ENCODE results near the gene CISD1.

Gene CISD1

DNA sequence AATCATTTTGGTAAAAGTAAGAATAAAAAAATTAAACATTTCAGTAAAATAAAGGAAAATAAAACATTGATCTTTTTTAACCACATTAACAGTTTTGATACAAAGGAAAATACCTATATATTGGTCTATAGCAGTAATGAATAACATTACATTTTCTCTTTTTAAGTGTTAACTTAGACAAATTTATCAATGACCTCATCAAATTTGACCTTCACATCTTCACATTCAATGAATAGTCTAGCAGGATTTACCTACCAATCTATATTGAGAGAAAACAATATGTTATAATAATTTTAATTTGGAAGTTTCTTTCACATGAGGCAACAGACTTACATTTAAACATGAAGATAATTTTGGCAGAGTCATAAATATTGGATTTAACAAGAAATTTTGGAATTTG is 47.9 kb downstream of the CISD1 start:
- Mint-ChIP-seq H3K36me3 (ENCODE audit: low read depth) (no peaks in the 10 kb centered on the region), H3K27ac (no peak overlapping the region), H3K4me3 (no peak overlapping the region), H3K4me1 (no peaks in the 10 kb centered on the region), H3K27me3 (ENCODE audit: low read depth, poor library complexity) (peaks cover 12% of the 10 kb centered on the region), H3K9me3 (no peaks in the 10 kb centered on the region)
- no peak for DNase-seq
- TF ChIP-seq, protein P1, sequence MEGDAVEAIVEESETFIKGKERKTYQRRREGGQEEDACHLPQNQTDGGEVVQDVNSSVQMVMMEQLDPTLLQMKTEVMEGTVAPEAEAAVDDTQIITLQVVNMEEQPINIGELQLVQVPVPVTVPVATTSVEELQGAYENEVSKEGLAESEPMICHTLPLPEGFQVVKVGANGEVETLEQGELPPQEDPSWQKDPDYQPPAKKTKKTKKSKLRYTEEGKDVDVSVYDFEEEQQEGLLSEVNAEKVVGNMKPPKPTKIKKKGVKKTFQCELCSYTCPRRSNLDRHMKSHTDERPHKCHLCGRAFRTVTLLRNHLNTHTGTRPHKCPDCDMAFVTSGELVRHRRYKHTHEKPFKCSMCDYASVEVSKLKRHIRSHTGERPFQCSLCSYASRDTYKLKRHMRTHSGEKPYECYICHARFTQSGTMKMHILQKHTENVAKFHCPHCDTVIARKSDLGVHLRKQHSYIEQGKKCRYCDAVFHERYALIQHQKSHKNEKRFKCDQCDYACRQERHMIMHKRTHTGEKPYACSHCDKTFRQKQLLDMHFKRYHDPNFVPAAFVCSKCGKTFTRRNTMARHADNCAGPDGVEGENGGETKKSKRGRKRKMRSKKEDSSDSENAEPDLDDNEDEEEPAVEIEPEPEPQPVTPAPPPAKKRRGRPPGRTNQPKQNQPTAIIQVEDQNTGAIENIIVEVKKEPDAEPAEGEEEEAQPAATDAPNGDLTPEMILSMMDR (IDR thresholded peaks at IDR 0.05) = no peak

DNA sequence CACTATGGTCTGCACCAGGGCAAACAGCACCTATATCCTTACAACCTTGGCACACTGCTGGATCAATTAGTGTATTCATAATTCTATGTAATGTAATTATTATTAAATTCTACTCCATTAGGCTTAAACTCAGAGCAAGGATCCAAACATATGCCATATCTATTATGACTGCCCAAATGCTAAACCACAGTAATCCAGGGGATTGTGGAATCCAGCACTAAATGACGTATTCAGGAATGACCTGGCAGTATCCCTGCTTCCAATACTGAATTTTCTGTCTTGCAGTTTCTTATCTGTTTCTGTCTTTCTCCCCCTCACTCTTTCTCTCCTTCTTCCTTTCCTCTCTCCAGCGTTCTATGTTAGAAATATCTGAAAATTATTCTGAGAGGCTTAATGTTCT is 49.4 kb downstream of the CISD1 start:
- Mint-ChIP-seq H3K4me1 (peaks cover 11% of the 10 kb centered on the region), H3K4me3 (no peak overlapping the region), H3K9me3 (no peaks in the 10 kb centered on the region), H3K27me3 (ENCODE audit: low read depth, poor library complexity) (peaks cover 20% of the 10 kb centered on the region), H3K27ac (no peak overlapping the region), H3K36me3 (ENCODE audit: low read depth) (no peaks in the 10 kb centered on the region)
- no peak for DNase-seq
- TF ChIP-seq, protein P1 (IDR thresholded peaks at IDR 0.05) = no peak

DNA sequence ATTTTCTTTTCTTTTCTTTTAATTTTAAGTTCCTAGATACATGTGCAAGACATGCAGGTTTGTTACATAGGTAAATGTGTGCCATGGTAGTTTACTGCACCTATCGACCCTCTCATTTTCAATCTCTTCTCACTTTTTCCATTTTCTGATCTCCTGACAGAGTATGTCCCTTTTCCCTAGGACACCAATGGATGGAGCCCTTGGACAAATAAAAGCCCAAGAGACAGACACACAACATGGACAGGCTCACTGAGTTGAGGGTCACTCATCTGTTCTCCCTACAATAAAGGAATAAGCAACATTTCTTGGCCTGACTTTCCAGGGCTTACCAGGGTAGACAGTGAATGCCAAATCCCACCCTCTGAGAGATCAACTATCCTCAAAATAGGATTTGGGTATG is 50.6 kb downstream of the CISD1 start:
- Mint-ChIP-seq H3K9me3 (no peaks in the 10 kb centered on the region), H3K27me3 (ENCODE audit: low read depth, poor library complexity) (peaks cover 19% of the 10 kb centered on the region), H3K4me3 (no peak overlapping the region), H3K4me1 (peaks cover 11% of the 10 kb centered on the region), H3K27ac (no peak overlapping the region), H3K36me3 (ENCODE audit: low read depth) (no peaks in the 10 kb centered on the region)
- no peak for DNase-seq
- TF ChIP-seq, protein P1 (IDR thresholded peaks at IDR 0.05) = no peak

DNA sequence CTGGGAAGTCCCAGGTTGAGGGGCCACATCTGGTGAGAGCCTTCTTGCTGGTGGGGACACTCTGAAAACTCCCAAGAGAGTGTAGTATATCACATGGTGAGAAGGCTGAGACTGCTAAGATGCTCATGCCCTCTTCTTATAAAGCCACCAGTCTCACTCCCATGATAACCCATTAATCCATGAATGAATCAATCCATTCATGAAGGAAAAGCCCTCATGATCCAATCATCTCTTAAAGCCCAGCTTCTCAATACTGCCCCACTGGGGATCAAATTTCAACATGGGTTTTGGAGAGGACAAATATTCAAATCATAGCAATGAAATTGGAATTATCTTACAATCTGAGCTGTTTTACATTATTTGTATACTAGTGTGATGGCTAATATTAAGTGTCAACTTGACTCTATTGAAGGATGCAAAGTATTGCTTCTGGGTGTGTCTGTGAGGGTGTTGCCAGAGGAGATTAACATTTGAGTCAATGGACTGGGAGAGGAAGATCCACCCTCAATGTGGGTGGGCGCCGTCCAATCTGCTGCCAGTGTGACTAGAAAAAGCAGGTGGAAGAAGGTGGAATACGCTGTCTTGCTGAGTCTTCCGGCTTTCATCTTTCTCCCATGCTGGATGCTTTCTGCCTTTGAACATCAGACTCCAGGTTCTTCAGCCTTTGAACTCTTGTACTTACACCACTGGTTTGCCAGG is 51.5 kb downstream of the CISD1 start:
- no peak overlapping the region for H3K27ac Mint-ChIP-seq
- peaks cover 11% of the 10 kb centered on the region for H3K4me1 Mint-ChIP-seq
- no peak overlapping the region for H3K4me3 Mint-ChIP-seq
- H3K27me3 Mint-ChIP-seq (ENCODE audit: low read depth, poor library complexity) = peaks cover 16% of the 10 kb centered on the region
- no peaks in the 10 kb centered on the region for H3K9me3 Mint-ChIP-seq
- no peak for DNase-seq
- TF ChIP-seq, protein P1 (IDR thresholded peaks at IDR 0.05) = no peak
- H3K36me3 Mint-ChIP-seq (ENCODE audit: low read depth) = no peaks in the 10 kb centered on the region

DNA sequence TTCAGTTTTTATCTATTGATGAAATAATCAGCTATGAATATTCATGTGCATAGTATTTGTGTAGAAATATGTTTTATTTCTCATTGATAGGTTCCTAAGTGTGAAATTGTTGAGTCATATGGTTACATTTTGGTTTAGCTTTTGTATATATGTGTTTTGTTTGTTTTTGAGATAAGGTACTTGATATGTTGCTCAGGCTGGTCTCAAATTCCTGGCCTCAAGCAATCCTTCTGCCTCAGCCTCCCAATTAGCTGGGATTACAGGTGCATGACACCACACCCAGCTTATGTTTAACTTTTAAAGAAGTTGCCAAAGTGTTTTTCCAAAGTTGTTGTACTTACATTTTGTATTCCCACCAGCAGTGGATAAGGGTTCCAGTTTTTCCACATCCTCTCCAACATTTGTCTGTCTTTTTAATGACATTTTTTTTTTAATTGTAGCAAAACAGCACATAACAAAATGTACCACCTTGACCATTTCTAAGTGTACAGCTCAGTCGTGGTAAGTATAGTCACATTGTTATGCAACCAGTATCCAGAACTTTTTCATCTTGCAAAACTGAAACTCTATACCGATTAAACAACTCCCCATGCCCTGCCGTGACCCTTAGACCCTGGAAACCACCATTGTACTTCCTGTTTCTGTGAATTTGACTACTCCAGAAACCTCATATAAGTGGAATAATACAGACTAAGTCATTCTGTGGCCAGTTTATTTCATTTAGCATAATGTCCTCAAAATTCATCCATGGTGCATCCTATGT is 53.3 kb downstream of the CISD1 start:
- TF ChIP-seq, protein P1 (IDR thresholded peaks at IDR 0.05) = no peak
- Mint-ChIP-seq H3K4me3 (no peak overlapping the region), H3K27ac (peak overlapping the region; percentile 95), H3K27me3 (ENCODE audit: low read depth, poor library complexity) (peaks cover 19% of the 10 kb centered on the region), H3K9me3 (no peaks in the 10 kb centered on the region), H3K36me3 (ENCODE audit: low read depth) (no peaks in the 10 kb centered on the region), H3K4me1 (peaks cover 11% of the 10 kb centered on the region)
- DNase-seq = no peak

All from nephron progenitor cell (in vitro differentiated cells).